Gastrocnemius medialis (tissue), 4 donors: ENCODE measurements around the gene PPP1R37. TPM values are rescaled to one million over a fixed set of nuclear protein-coding genes. Genes with fewer than 3 reads are reported as not detected.
A peak's percentile ranks its signal among the peaks of the same experiment; 100 is the strongest.

Experiments used
- ATAC-seq, 2 donors: fragments of 150-250 bp; one replicate each; pipeline ENCODE4 v1.9.1; 2016
- DNase-seq, 2 donors: peaks; one replicate each; pipeline ENCODE4 v3.0.0-alpha.2; 2019
- H3K27ac ChIP-seq, 4 donors: fragments of 200-600 bp; sonication (generic); 1 replicate in 1 of 4; 2 replicates in 3 of 4; pipeline ENCODE4 v1.5.1; 2016 to 2018; ENCODE audit warnings: mild to moderate bottlenecking in 2 of 4, moderate library complexity in 1 of 4
- H3K27me3 ChIP-seq, 3 donors: fragments of 200-600 bp; sonication (generic) in 2 of 3; 1 replicate in 1 of 3; 2 replicates in 2 of 3; pipeline versions ENCODE4 v1.5.1 to v1.6.0; 2016 to 2019; ENCODE audit warnings: mild to moderate bottlenecking in 1 of 3, moderate library complexity in 1 of 3
- H3K36me3 ChIP-seq, 2 donors: fragments of 200-600 bp; sonication (generic) in 1 of 2; one replicate each; pipeline ENCODE4 v1.5.1; 2017 to 2018
- H3K4me1 ChIP-seq, 2 donors: fragments of 200-600 bp; sonication (generic) in 1 of 2; one replicate each; pipeline ENCODE4 v1.5.1; 2016 to 2017; ENCODE audit warnings: mild to moderate bottlenecking in 2 of 2
- H3K4me3 ChIP-seq, 4 donors: fragments of 200-600 bp; sonication (generic) in 3 of 4; 1 replicate in 1 of 4; 2 replicates in 3 of 4; pipeline ENCODE4 v1.5.1; 2016 to 2019; ENCODE audit warnings: mild to moderate bottlenecking in 2 of 4
- H3K9me3 ChIP-seq, 3 donors: fragments of 200-600 bp; sonication (generic) in 2 of 3; 1 replicate in 1 of 3; 2 replicates in 2 of 3; pipeline ENCODE4 v1.5.1; 2016 to 2019
- POLR2A ChIP-seq, 2 donors: fragments of 450-650 bp; IDR thresholded peaks; one replicate each; pipeline ENCODE4 v1.6.1; 2017; ENCODE audit warnings: antibody characterized with exemption in 2 of 2, mild to moderate bottlenecking in 2 of 2, moderate library complexity in 2 of 2
- in situ Hi-C, 4 donors: fragments of 200-750 bp; cut with MboI; loops; one replicate each; pipeline versions ENCODE4 v1.15.0 to v1.8.0; 2017; ENCODE audit warnings: low sequenced_read_pairs in 4 of 4
- intact Hi-C: fragments of 100-400 bp; cut with DNase I; formaldehyde crosslinking; loops from one replicate; pipeline ENCODE4 v1.15.1; 2023; ENCODE audit warnings: low total_unique reads
- total RNA-seq, 4 donors: library from RNA; depleted of rRNA; stranded (reverse); fragments of >200 nt; gene quantifications; one replicate each; pipeline versions ENCODE4 v1.1.0 to v1.2.3, GENCODE V29; 2016
- TF ChIP-seq, protein P1 (sequence below), 5 experiments: fragments of 450-650 bp in 3 of 5; fragments of 200-600 bp in 2 of 5; sonication (generic) in 2 of 5; IDR thresholded peaks in 4 of 5; conservative IDR thresholded peaks in 1 of 5; 1 replicate in 4 of 5; 2 replicates in 1 of 5; pipeline ENCODE4 v1.5.1; 2016 to 2019; ENCODE audit warnings: antibody characterized with exemption in 5 of 5, mild to moderate bottlenecking in 3 of 5, moderate library complexity in 3 of 5

PPP1R37 gene
- total RNA-seq, 4 donors from 2014 or later, result 30.5 to 51.1 (median 39.7) TPM

DNA sequence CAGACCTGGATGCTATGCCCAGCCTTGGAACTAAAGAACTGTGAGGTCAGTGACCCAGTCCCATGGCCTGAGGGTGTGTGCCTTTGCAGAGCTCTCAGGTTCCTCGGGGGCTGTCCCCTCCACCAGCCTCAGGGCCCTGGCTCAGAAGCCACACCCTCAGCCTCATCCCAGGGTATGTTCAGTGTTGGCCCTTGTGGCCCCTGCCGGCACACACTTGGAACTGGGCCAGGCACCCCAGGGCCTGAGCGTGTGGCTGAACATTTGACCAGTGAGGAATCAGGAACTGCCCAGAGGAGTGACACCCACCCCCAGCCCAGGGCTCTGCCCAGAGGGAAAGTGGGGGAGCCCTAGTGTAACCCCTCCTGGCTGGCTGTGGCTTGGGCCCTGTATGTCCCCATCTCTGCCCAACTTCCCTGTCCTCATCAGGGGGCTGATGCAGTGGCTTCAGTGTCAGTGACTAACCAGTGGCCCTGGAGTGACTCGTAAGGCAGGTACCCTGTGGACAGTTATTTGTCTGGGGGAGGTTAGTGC lies 57.8 kb downstream of the PPP1R37 start:
- Histone ChIP-seq H3K27me3 (peaks cover 19 to 40% (median 31%) of the 10 kb centered on the region in 3 donors), H3K4me1 (peaks cover 9 to 22% of the 10 kb centered on the region in 2 donors), H3K36me3 (peaks cover 0 to 12% of the 10 kb centered on the region in 2 donors), H3K9me3 (no peaks in the 10 kb centered on the region), H3K27ac (no peak overlapping the region), H3K4me3 (no peak overlapping the region)
- TF ChIP-seq, protein P1, sequence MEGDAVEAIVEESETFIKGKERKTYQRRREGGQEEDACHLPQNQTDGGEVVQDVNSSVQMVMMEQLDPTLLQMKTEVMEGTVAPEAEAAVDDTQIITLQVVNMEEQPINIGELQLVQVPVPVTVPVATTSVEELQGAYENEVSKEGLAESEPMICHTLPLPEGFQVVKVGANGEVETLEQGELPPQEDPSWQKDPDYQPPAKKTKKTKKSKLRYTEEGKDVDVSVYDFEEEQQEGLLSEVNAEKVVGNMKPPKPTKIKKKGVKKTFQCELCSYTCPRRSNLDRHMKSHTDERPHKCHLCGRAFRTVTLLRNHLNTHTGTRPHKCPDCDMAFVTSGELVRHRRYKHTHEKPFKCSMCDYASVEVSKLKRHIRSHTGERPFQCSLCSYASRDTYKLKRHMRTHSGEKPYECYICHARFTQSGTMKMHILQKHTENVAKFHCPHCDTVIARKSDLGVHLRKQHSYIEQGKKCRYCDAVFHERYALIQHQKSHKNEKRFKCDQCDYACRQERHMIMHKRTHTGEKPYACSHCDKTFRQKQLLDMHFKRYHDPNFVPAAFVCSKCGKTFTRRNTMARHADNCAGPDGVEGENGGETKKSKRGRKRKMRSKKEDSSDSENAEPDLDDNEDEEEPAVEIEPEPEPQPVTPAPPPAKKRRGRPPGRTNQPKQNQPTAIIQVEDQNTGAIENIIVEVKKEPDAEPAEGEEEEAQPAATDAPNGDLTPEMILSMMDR (IDR thresholded peaks at IDR 0.05 in 4 of 5, conservative IDR thresholded peaks at IDR 0.05 in 1 of 5), result no peak
- TF ChIP-seq POLR2A (IDR thresholded peaks at IDR 0.05), result no peak
- in situ Hi-C loops, result no loop called here
- ATAC-seq (no peak), DNase-seq (no peak)
- intact Hi-C loops, result no loop called here

DNA sequence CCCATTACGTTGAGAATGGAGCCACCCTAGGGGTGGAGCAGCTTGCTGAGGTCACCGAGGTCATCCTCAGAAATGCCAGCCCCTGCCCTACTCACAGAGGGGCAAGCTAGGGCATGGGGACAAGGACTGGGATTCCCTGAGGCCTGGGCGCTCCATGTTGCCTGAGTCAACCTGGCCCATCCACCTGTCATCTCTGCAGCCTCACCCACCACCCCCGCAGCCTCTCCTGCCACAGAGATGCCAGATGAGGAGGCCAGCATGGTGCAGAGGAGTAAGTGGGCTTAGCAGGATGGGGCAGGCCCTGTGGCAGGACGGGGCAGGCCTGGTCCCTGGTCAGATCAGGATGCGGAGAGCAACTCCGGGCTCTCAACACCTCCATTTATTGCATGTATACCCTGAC lies 58.3 kb downstream of the PPP1R37 start:
- peaks cover 19 to 40% (median 31%) of the 10 kb centered on the region in 3 donors for H3K27me3 ChIP-seq
- ATAC-seq, result no peak

GRCh38 chr19:45151821-45152503 lies 59.0 kb downstream of the PPP1R37 start:
- ATAC-seq (no peak), DNase-seq (no peak)
- peaks cover 0 to 2% of the 10 kb centered on the region in 2 donors for H3K36me3 ChIP-seq
- in situ Hi-C loops (no loop called here), intact Hi-C loops (no loop called here)
- H3K9me3 ChIP-seq, result no peaks in the 10 kb centered on the region
- H3K4me3 ChIP-seq, result peak overlapping the region in 3 of 4 donors; percentile 35 to 56 (median 40)
- H3K27me3 ChIP-seq, result peaks cover 19 to 40% (median 31%) of the 10 kb centered on the region in 3 donors
- H3K4me1 ChIP-seq, result peaks cover 9 to 22% of the 10 kb centered on the region in 2 donors
- no peak for TF ChIP-seq POLR2A (IDR thresholded peaks at IDR 0.05)
- TF ChIP-seq, protein P1 (IDR thresholded peaks at IDR 0.05 in 4 of 5, conservative IDR thresholded peaks at IDR 0.05 in 1 of 5), result no peak
- H3K27ac ChIP-seq, result no peak overlapping the region

More for the DNA sequence above, 58.3 kb downstream of the PPP1R37 start:
- H3K27ac ChIP-seq, result no peak overlapping the region
- H3K36me3 ChIP-seq, result peaks cover 0 to 9% of the 10 kb centered on the region in 2 donors
- H3K4me3 ChIP-seq, result no peak overlapping the region
- in situ Hi-C loops (no loop called here), intact Hi-C loops (no loop called here)
- no peak for DNase-seq
- TF ChIP-seq, protein P1 (IDR thresholded peaks at IDR 0.05 in 4 of 5, conservative IDR thresholded peaks at IDR 0.05 in 1 of 5), result no peak
- TF ChIP-seq POLR2A (IDR thresholded peaks at IDR 0.05), result no peak
- H3K4me1 ChIP-seq, result peaks cover 9 to 22% of the 10 kb centered on the region in 2 donors
- no peaks in the 10 kb centered on the region for H3K9me3 ChIP-seq

DNA sequence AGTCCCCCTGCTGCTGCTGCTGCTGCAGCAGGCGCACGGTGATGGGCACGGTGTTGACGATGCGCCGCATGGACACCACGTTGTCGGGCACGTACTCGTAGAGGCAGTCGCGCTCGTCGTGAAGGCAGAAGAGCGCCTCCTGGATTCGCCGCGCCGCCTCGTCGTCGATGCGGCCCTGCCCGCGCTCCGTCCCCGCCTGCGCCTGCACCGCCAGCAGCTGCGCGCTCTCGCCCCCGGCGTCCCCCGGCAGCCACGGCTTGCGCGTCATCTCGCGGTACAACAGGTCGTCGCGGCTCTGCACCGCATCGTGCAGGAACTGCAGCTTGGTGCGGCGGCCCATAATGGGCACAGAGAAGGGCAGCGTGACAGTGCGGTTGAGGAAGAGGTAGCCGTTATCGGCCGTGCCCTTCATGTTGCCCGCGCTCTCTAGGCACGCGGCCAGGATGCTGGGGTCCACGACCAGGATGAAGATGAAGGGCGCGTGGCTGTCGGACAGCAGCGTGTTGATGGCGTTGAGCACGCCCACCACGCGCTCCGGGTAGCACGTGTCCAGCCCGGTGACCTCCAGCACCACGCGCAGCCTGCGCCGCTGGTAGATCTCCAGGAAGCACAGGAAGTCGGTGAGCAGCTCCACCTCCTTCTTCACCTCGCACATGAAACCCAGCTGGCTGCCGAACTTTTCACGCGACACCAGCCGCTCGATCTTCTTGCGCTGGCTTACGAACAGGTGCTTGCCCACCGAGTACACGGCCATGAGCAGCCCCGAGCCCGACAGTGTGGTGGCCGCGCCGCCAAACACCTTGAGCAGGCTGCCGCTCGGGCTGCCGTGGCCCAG lies 59.7 kb downstream of the PPP1R37 start:
- H3K27ac ChIP-seq, result no peak overlapping the region
- DNase-seq, result peak; percentile 23 to 31
- H3K27me3 ChIP-seq, result peaks cover 19 to 40% (median 31%) of the 10 kb centered on the region in 3 donors
- peaks cover 9 to 22% of the 10 kb centered on the region in 2 donors for H3K4me1 ChIP-seq
- in situ Hi-C loops (no loop called here), intact Hi-C loops (no loop called here)
- TF ChIP-seq, protein P1 (IDR thresholded peaks at IDR 0.05 in 4 of 5, conservative IDR thresholded peaks at IDR 0.05 in 1 of 5), result no peak
- TF ChIP-seq POLR2A (IDR thresholded peaks at IDR 0.05), result no peak
- no peaks in the 10 kb centered on the region for H3K36me3 ChIP-seq
- H3K9me3 ChIP-seq, result no peaks in the 10 kb centered on the region
- H3K4me3 ChIP-seq, result peak overlapping the region; percentile 35 to 56 (median 42)
- peak; percentile 34 to 51 for ATAC-seq
